RKO (cell line): ENCODE results near the gene STK24.
"Not testable (repeated sequence)": the region's sequence is repeated elsewhere in the genome, so short reads cannot be mapped to it uniquely, and the experiment has no call there.

Source experiments
- DNase-seq: peaks from one replicate; pipeline ENCODE4 v3.0.0-alpha.2; 2016; ENCODE audit warnings: low spot score

The STK24 gene

DNA sequence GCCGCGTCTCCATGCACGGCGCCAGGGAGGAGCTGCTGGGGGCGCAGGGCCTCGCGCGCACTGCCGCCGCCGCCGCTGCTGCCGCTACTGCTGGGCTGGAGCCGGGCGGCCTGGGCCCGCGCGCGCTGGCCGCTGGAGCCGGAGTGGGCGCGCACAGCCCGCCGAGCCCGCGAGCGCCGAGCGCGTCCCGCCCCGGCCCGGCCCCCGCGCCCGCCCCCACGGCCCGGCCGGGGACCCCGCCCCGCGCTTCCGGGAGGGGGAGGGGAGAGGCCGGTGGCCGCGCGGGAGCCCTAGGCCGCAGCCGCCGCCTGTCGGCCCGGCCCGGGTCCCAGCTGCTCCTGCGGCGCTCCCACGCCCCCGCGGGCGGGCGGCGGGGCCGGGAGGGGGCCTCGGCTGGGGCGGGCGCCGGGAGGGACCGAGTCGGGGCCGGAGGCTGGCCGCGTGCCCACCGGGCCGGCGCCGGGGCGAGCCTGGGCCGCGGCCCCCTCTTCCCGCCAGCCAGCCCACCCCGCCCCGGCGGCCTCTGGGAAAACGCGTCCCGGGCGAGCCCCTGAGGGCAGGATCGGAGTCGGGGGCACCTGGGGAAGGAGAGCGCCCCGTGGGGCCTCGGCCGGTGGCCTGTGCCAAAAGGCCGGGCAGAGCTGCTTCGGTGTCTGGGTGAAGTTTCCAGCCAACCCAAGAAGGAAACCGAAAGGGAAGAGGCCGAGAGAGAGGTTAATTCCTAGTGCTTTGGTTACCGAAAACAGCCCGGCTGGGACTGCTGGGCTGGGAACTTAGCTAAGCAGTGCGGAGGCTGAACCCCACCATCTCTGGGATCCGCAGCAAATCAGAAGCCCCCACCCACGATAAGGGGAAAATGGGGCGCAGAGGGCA lies at the start of gene STK24:
Gene STK24 (minus strand): TSS at position 145 of the 873 bp plus-strand sequence. CDS start 321 bp downstream, outside the sequence.
- DNase-seq, result peak; percentile 70

DNA sequence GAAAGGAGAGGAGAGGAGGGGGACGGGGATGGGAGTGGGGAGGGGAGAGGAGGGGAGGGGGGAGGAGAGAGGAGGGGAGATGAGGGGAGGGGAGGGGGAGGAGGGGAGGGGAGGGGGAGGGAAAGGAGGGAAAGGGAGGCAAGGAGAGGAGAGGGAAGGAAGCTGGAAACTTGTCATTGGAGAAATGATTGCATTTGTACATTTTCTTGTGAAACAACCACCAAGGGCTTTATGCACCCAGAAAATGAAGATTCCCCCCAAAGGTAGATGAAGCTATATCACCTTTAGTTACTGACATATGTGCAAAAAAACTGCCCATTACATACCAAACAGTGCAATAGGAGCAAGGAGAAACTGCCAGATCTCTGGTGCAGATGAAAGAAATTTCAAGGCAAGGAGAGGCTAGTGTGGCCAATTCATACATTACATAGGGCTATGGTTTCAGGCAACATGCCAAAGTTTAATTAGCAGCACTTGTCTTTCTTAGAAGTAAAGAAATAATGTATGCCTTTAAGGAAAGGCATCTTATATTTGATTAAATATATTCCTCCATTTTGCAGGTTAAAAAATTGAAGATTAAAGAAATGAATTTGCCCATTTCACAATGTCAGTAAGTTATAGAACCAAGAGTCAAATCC lies 49.5 kb upstream of the STK24 start:
- no peak for DNase-seq

- DNase-seq, result not testable (repeated sequence)
These were observed 47.7 kb upstream of the STK24 start for GRCh38 chr13:98624589-98624988.

- DNase-seq, result no peak
These were observed 46.0 kb upstream of the STK24 start for GRCh38 chr13:98622931-98623331.

DNA sequence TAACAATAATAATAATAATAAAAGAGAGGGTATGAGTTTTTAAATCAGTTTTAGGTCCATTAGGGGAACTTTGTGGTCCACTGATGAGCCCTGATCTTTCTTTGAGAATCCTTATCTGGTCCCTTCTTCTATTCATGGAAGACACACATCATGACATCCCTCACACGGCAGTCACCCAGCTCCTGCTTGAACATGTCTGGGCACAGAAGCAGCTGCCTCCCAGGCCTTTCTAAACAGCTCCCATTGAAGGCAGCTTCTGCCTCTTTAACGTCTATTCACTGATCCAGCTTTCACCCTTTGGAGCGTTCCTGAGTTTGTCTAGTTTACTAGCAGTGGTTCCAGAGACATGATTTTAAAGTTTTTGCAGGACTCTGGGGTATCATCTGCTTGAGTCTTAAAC lies 42.6 kb upstream of the STK24 start:
- DNase-seq, result no peak

DNA sequence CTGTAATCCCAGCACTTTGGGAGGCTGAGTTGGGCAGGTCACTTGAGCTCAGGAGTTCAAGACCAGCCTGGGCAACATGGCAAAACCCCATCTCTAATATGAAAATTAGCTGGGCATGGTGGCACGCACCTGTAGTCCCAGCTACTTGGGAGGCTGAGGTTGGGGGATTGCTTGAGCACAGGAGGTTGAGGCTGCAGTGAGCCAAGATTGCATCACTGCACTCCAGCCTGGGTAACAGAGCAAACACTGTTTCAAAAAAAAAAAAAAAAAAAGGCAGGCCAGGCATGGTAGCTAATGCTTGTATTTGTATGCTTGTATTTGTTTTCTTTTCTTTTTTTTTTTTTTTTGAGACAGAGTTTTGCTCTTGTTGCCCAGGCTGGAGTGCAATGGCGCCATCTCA lies 38.7 kb upstream of the STK24 start:
- not testable (repeated sequence) for DNase-seq

- DNase-seq, result no peak
These were observed 36.7 kb upstream of the STK24 start for GRCh38 chr13:98613591-98613990.

- no peak for DNase-seq
These were observed 32.8 kb upstream of the STK24 start for GRCh38 chr13:98609756-98610155.

DNA sequence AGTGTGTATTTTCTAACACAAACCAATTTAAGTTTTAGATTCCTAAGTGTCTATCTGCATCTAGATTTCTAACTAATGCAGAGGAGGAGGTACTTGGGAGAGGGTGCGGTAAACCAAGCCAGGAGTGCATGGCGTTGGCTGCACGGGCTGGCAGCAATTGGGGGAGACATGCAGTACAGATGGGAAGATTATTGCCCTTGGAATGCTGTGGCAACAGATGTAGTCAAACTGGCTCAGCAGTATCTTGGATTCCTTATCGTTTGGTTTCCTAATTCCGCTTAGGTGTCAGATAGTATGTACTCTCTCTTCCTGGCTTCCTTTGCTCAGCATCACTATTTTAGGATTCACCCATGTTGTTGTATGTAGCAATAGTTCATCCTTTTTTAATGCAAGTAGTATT lies 29.4 kb upstream of the STK24 start:
- DNase-seq, result no peak

GRCh38 chr13:98599502-98600328 lies 22.8 kb upstream of the STK24 start:
- DNase-seq, result no peak

- DNase-seq, result no peak
These were observed 21.1 kb upstream of the STK24 start for GRCh38 chr13:98598043-98598442.

DNA sequence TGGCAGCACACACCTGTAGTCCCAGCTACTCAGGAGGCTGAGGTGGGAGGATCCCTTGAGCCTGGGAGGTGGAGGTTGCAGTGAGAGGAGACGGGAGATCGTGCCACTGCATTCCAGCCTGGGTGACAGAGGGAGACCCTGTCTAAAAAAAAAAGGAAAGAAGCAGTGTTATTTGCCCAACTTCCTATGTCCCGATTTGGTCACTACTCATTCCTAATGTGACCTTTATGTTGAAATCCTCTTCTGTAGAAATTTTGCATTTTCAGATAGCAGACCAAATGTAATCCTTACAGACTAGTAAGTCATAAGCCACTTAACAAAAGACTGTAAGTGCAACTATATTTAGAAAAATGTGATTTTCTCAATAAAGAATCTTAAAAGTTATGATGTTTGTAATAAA lies 18.2 kb upstream of the STK24 start:
- no peak for DNase-seq

GRCh38 chr13:98592362-98592732 lies 15.4 kb upstream of the STK24 start:
- DNase-seq, result no peak

GRCh38 chr13:98591721-98592361 lies 14.9 kb upstream of the STK24 start:
- DNase-seq, result no peak

GRCh38 chr13:98590471-98590870 lies 13.6 kb upstream of the STK24 start:
- DNase-seq, result not testable (repeated sequence)

DNA sequence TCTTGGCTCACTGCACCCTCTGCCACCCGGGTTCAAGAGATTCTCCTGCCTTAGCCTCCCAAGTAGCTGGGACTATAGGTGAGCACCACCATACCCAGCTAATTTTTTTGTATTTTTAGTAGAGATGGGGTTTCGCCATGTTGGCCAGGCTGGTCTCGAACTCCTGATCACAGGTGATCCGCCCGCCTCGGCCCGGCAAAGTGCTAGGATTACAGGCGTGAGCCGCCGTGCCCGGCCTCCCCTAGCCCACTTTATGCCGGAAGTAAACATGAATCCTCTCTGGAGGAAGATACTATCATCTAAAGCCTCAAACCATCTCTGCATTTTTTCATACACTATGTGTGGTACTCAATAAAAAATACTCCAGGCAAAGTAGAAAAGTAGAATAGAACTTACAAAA lies 12.6 kb upstream of the STK24 start:
- not testable (repeated sequence) for DNase-seq

GRCh38 chr13:98586400-98587345 lies 9.8 kb upstream of the STK24 start:
- no peak for DNase-seq

GRCh38 chr13:98585946-98586345 lies 9.0 kb upstream of the STK24 start:
- no peak for DNase-seq

GRCh38 chr13:98585398-98585754 lies 8.5 kb upstream of the STK24 start:
- DNase-seq, result no peak

DNA sequence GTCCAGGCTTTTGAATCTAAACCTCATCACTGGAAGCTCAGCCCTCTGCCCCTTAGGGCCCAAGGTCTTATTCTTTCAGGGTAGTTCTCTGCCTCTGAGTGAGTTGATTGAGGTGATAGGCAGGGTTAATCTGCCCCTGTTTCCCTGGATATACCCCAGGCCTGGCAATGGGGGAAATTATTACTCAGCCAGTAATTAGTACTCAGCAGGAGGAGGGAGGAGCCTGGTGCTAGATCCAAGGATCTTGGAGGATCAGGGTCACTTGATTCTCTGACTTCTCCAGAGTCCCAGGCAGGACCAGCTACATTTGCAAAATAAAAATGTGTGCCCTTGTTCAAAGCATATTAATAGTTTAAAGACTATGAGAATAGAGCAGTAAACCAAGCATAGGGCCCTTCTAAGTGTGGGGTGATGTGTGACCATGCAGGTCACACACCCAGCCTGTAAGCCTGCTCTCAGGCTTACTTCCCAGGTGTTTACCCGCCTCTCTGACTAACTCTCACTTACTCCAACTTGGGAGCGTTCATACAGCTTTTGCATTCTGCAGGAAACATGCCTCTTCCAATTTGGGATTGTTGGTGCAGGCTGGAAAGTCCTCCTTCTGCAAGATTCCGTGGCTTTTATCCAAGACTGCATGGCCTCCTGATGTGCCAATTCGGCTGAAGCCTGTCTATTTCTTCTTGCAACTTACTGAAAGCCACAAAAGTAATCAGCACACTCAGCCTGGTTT lies 7.9 kb upstream of the STK24 start:
- DNase-seq, result no peak
